Eye (tissue), 1 donor: ENCODE data around the gene PLA2G4C.
A peak's percentile ranks its signal among the peaks of the same experiment; 100 is the strongest.
"Not testable (repeated sequence)": the region's sequence is repeated elsewhere in the genome, so short reads cannot be mapped to it uniquely, and the experiment has no call there.

ENCODE experiments used
- DNase-seq: peaks from one replicate; pipeline ENCODE4 v3.0.0-alpha.2; 2015

PLA2G4C gene

GRCh38 chr19:48108997-48109782 is 1.4 kb downstream of the PLA2G4C start:
- DNase-seq: no peak

DNA sequence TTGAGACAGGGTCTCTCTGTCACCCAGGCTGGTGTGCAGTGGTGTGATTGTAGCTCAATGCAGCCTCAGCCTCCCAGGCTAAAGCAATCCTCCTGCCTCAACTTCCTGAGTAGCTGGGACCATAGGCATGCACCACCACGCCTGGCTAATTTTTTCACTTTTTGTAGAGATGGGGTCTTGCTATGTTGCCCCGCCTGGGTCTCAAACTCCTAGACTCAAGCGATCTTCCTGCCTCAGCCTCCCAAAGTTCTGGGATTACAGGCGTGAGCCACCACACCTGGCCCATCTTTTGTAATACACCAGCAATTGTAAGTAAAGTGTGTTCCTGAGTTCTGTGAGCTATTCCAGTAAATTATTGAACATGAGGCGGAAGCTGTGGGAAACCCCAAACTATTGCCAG is 6.7 kb downstream of the PLA2G4C start:
- no peak for DNase-seq

GRCh38 chr19:48102870-48103751 is 7.5 kb downstream of the PLA2G4C start:
- DNase-seq: peak; percentile 53

- no peak for DNase-seq
These were observed 14.9 kb downstream of the PLA2G4C start for GRCh38 chr19:48095612-48096175.

DNA sequence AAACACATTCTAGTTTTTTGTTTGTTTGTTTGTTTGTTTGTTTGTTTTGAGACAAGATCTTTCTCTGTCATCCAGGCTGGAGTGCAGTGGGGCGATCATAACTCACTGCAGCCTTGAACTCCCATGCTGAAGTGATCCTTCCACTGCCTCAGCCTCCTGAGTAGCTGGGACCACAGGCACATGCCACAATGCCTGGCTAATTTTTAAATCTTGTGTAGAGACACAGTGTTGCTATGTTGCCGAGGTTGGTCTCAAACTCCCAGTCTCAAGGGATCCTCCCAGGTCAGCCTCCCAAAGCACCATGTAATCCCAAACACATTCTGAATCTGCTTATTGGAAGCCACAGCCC is 15.8 kb downstream of the PLA2G4C start:
- no peak for DNase-seq

DNA sequence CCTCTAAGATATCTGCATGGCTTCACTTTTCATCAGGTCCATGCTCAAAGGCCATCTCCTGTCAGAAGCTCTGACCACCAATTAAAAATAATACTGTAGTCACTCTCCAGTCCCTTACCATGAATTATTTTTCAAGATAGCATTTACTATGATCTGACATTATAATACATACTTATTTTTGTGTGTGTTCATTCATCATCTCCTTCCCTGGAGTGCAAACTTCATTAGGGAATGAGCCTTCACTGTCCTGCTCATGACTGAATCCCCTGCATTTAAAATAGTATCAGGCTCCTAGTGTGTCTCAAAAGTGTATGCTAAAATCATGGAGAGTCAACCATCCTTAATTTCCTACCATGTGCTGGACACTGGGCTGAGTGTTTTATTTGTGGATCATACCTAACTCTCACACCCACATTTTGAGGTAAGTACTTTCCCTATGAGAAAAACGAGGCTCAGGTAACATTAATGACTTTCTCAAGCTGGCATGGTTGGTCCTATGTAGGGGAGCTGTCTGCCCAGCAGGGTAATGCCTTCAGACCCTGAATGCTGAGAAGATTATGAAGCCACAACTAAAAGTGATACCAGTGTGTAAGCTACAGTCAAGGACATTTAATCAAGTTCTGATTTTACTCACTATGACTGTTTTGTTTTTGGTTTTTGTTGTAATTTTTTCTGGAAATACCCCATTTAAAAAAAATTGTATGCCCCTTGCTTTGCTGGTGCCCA is 16.3 kb downstream of the PLA2G4C start:
- DNase-seq: no peak

DNA sequence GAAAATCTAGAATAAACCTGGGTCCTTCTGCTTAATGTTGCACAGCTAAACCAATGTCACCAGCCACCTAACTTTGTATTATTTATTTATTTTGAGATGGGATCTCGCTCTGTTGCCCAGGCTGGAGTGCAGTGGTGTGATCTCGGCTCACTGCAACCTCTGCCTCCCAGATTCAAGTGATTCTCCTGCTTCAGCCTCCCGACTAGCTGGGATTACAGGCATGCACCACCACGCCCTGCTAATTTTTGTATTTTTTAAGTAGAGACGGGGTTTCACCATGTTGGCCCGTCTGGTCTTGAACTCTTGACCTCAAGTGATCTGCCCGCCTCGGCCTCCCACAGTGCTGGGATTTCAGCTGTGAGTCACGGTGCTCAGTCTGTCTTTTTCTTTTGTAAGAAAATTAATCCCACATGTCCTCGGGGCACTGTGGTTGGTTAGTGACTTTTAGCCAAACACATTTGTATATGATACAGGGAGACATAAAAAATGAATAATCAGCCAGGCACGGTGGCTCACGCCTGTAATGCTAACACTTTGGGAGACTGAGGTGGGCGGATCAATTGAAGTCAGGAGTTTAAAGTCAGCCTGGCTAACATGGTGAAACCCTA is 19.4 kb downstream of the PLA2G4C start:
- DNase-seq: not testable (repeated sequence)

DNA sequence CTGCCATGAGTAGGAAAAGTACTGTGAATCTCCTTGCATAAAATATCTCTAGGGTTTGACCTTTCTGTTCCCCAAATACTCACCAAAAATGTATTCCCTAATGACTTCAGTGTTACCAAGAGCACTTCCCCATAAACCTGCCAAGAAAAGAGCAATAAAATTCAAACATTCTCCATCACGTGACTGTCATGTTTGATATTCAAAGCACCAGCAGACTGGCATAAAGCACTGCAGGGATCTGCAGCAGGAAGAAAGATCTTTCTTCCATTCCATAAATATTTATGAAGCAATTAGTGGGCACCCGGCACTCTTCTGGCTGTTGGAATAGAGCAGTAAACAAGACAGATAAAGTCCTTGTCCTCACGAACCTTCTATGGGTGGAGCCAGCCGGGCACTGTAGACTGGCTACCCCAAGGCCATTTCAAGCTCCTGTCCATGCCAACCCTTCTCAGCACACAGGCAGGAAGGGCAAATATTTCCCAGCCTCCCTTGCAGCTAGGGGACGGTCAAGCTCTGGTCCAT is 20.3 kb downstream of the PLA2G4C start:
- DNase-seq: no peak

GRCh38 chr19:48088991-48089390 is 21.6 kb downstream of the PLA2G4C start:
- not testable (repeated sequence) for DNase-seq

DNA sequence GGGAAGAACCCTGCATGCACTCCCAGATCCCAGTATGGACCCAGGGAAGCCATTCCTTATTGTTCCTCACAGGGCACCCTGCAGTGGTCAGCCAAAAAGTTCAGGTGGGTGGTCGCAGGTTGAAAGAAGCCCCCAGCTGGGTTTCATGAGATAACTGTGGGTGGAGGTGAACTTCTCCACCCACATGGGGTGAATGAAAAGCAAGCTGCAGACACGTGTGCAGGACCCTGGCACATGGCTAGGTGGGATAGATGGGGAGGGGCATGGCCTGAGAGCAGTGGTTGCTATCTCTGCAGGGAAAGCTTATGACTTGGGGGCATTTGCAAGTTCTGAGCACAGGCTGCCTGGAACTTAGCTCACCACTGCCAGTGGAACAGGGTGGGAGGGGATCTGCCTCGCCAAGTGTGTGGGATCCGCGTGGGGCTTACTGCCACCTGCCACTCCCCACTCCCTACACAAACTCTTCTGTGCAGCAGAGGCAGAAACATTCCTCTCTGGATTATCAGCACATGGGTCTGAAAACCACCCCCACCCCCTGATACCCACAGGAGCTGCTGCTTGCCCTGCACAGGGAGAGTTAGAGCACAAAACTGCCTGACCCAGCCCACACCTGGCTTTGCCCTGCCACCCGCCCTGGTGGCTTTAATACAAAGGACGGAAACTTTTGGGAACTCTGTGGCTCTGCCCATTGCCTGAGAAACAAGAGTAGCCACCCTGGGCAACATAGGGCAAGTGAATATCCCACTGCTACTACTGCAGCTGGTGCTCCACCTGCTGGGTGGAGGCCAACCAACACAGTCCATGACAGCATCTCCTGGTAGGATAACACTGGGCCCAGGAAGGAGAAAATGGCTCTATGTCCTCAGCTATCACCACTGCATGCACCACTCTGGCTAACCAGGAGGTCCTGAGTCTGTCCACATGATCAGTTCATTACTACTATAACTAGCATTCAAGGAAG is 24.4 kb downstream of the PLA2G4C start:
- DNase-seq: no peak

DNA sequence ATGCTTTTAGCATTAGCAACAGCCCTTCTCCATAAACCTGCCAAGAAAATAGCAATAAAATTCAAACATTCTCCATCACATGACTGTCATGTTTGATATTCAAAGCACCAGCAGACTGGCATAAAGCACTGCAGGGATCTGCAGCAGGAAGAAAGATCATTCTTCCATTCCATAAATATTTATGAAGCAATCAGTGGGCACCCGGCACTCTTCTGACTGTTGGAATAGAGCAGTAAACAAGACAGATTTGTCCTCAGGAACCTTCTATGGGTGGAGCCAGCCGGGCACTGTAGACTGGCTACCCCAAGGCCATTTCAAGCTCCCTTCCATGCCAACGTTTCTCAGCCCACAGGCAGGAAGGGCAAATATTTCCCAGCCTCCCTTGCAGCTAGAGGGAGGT is 25.5 kb downstream of the PLA2G4C start:
- no peak for DNase-seq

- no peak for DNase-seq
These were observed 29.5 kb downstream of the PLA2G4C start for GRCh38 chr19:48081106-48081505.

GRCh38 chr19:48070177-48070769 is 40.3 kb downstream of the PLA2G4C start:
- DNase-seq: not testable (repeated sequence)

- DNase-seq: no peak
These were observed 41.2 kb downstream of the PLA2G4C start for GRCh38 chr19:48069435-48069834.

DNA sequence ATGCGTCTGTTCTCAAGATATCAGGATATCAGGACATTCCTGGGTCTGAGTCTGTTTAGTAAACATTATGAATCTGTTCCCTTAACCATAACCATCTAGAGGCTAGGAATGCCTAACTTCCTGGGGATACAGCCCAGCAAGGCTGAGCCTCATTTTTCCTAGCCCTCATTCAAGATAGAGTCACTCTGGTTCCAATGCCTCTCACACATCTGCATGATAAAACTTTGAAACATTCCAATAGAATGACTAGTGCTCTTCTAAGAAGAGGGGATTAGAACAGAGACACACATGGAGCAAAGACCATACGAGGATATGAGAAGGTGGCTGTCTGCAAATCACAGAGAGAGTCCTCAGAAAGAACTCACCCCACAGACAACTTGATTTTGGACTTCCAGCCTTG is 46.1 kb downstream of the PLA2G4C start:
- DNase-seq: no peak

DNA sequence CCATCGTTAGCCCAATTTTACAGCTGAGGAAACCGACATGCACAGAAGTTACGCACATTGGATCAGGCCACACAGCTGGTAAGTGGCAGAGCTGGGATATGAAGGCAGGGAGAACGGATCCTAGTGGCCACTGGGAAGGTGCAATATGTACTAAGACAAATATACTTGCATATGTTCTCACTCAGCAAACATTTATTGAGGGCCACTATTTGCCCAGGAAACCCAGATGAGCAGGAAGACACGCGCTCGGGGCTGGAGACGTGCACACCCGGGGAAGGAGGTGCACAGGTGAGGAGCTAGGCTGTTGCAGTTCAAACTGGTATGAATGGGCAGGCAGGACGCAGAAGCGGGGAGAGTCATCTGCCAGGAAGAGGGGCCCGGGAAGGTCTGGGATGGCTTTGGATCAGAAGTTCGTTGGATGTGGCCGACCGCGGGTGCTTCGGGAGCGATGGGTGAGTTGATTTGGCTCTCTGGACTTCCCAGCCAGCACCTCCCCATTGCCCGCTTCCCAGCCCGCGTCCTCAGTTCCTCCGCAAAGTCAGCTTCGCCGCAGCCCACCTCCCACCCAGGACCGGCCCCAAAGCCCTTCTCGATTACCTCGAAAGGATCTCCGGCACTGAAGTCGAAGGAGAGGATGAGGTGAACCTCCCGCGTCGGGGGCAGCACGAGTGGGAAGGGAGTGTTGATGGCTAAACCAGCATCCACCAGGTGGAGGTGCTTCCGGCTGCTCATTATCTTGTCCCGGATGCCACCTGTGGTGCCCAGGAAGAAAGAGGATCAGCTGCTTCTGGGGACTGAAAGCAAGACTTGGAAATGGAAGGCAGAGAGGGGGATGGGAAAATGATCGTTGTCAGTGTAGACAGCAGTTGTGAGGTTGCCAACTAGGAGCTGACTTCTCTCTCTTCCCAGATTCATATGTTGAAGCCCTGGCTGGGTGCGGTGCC is 48.9 kb downstream of the PLA2G4C start:
- no peak for DNase-seq

DNA sequence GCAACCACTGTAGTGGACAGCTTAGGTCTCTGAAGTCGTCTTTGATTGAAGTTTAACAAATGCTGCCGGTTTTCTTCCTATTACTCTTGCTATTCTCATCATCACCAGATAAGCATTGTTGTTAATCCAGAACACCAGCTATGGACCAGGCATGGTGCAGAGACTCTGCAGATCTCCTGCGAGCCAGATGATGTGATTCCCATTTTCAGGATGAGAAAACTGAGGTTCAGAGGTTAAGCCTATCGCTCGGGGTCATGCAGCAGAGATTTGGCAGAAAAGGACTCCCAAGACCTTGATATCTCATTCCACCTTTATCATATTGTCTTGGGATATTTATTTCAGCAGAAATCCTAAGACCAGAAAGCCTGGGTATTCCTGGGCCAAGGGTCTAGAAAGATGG is 50.2 kb downstream of the PLA2G4C start:
- DNase-seq: no peak

DNA sequence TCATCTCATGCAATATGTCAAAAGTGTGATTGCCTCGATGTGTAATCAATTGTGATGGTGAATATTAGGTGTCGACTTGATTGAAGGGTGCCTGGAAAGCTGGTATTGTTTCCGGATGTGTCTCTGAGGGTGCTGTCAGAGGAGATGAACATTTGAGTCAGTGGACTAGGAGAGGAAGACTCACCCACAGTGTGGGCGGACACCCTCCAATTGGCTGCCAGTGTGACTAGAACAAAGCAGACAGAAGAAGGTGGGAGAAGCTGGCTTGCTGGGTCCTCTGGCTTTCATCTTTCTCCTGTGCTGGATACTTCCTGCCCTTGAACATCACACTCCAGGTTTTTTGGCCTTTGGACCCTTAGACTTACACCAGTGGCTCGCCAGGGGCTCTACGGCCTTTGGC is 51.3 kb downstream of the PLA2G4C start:
- DNase-seq: no peak

DNA sequence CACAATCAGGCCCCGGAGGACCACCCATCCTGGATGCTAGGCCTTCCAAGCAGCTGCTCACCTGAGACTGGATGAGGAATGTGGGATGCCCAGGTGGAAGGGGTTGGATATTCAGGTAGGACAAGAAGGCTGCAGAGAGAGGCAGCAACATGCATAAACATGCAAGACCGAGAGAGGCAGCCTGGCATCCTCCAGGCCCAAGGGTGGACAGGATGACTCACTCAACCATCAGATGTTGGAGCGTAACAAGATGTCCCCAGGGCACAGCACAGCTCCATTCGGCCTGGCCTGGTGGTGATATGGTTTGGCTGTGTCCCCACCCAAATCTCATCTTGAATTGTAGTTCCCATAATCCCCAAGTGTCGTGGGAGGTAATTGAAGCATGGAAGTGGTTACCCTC is 56.8 kb downstream of the PLA2G4C start:
- no peak for DNase-seq

- DNase-seq: no peak
These were observed 57.5 kb downstream of the PLA2G4C start for GRCh38 chr19:48053076-48053475.
